Endothelial cell of umbilical vein (primary cell): Measurements from ENCODE around the gene ZNF384. TPM values are rescaled to one million over a fixed set of nuclear protein-coding genes. Genes with fewer than 3 reads are reported as not detected.

Experiments used
- BruUV-seq: library from RNA; stranded (reverse); fragments of 400-500 nt; replicated peaks from 2 replicates; lab custom pipeline; 2021; lab: Mats Ljungman, UMichigan
- CTCF ChIA-PET: fragments of 300-600, 350-600 bp; sonication (Branson Sonifier 250); formaldehyde crosslinking; loops from one replicate; lab custom pipeline; 2021; ENCODE audit warnings: antibody characterized with exemption, inconsistent platforms; lab: Charles Lee
- POLR2A ChIA-PET: fragments of 300-600, 350-600 bp; sonication (Branson Sonifier 250); formaldehyde crosslinking; loops from one replicate; lab custom pipeline; 2021; ENCODE audit warnings: antibody characterized with exemption, inconsistent platforms; lab: Charles Lee
- DNase-seq: peaks from one replicate; pipeline ENCODE4 v3.0.0-alpha.2; 2011; ENCODE audit warnings: low read depth, low spot score
- FAIRE-seq: peaks from 2 replicates; lab custom pipeline; 2011; peaks lifted over from hg19 to GRCh38; lab: Jason Lieb, UNC
- H2AFZ ChIP-seq: 2 replicates; pipeline ENCODE4 v1.6.0; 2012; ENCODE audit warnings: low read depth, low read length, control low read depth, inconsistent platforms
- H3K27ac ChIP-seq: 2 replicates; pipeline ENCODE4 v1.5.1; 2011; ENCODE audit warnings: low read depth, mild to moderate bottlenecking, control low read depth, low read length, moderate library complexity; ENCODE audit not compliant: insufficient read depth
- H3K27me3 ChIP-seq, 2 experiments: 2 replicates each; pipeline versions ENCODE4 v1.6.0 to v1.6.1; 2011; ENCODE audit warnings: low read length in 2 of 2, mixed read lengths in 1 of 2; ENCODE audit not compliant: control insufficient read depth in 2 of 2, insufficient read depth in 2 of 2
- H3K36me3 ChIP-seq, 2 experiments: 2 replicates in 1 of 2; 3 replicates in 1 of 2; pipeline ENCODE4 v1.5.1; 2011; ENCODE audit warnings: low read length in 2 of 2, mild to moderate bottlenecking in 1 of 2, moderate library complexity in 1 of 2; ENCODE audit not compliant: control insufficient read depth in 2 of 2, insufficient read depth in 2 of 2; ENCODE audit errors: extremely low read depth in 1 of 2
- H3K4me1 ChIP-seq: 3 replicates; pipeline ENCODE4 v1.5.1; 2011; ENCODE audit warnings: mild to moderate bottlenecking, low read length; ENCODE audit not compliant: control insufficient read depth, insufficient read depth; ENCODE audit errors: extremely low read depth
- H3K4me2 ChIP-seq: 2 replicates; pipeline ENCODE4 v1.6.1; 2011; ENCODE audit warnings: low read length, control low read depth, mixed read lengths; ENCODE audit not compliant: insufficient read depth
- H3K4me3 ChIP-seq, 3 experiments: fragments of 200-600 bp in 1 of 3; sonication (generic), shearing (Covaris generic) in 1 of 3; replicated peaks in 1 of 3; 2 replicates each; pipeline ENCODE4 v1.5.1; 2011 to 2016; ENCODE audit warnings: control low read depth in 3 of 3, low read length in 3 of 3, mild to moderate bottlenecking in 2 of 3, inconsistent platforms in 1 of 3, low read depth in 1 of 3, moderate library complexity in 1 of 3; ENCODE audit not compliant: insufficient read depth in 1 of 3
- H3K79me2 ChIP-seq: 2 replicates; pipeline ENCODE4 v1.6.0; 2012; ENCODE audit warnings: low read length, inconsistent platforms; ENCODE audit not compliant: control insufficient read depth, insufficient read depth
- H3K9ac ChIP-seq: replicated peaks from 2 replicates; pipeline ENCODE3; 2011; ENCODE audit warnings: low read length, control low read depth; ENCODE audit not compliant: insufficient read depth; ENCODE audit errors: extremely low read depth
- H3K9me1 ChIP-seq: replicated peaks from 3 replicates; pipeline ENCODE4 v1.6.0; 2011; ENCODE audit warnings: mild to moderate bottlenecking, low read length; ENCODE audit not compliant: control insufficient read depth, insufficient read depth; ENCODE audit errors: extremely low read depth
- H3K9me3 ChIP-seq: replicated peaks from 2 replicates; pipeline ENCODE4 v1.5.1; 2012; ENCODE audit warnings: low read length, inconsistent platforms; ENCODE audit not compliant: control insufficient read depth, insufficient read depth
- H4K20me1 ChIP-seq: replicated peaks from 2 replicates; pipeline ENCODE3; 2011; ENCODE audit warnings: mild to moderate bottlenecking, low read length; ENCODE audit not compliant: control insufficient read depth, insufficient read depth; ENCODE audit errors: extremely low read depth
- CTCF ChIP-seq, 2 donors: IDR thresholded peaks; 1 replicate in 1 of 2; 2 replicates in 1 of 2; pipeline ENCODE4 v1.5.1; 2011; ENCODE audit warnings: low read length in 2 of 2, mild to moderate bottlenecking in 2 of 2, moderate library complexity in 2 of 2, control low read depth in 1 of 2, inconsistent platforms in 1 of 2, low read depth in 1 of 2; ENCODE audit not compliant: insufficient read depth in 1 of 2; ENCODE audit errors: extremely low read depth in 1 of 2
- EZH2 ChIP-seq: IDR thresholded peaks from 2 replicates; pipeline ENCODE4 v1.6.1; 2012; ENCODE audit warnings: borderline replicate concordance, low read depth, mild to moderate bottlenecking, moderate library complexity, low read length, inconsistent platforms; ENCODE audit not compliant: severe bottlenecking
- FOS ChIP-seq: IDR thresholded peaks from 2 replicates; pipeline ENCODE4 v1.6.1; 2011; ENCODE audit warnings: mild to moderate bottlenecking, low read length, moderate library complexity, borderline replicate concordance; ENCODE audit not compliant: insufficient read depth
- GATA2 ChIP-seq: IDR thresholded peaks from 2 replicates; pipeline ENCODE4 v1.7.0; 2011; ENCODE audit warnings: low read depth, mild to moderate bottlenecking, moderate library complexity, mixed read lengths, low read length; ENCODE audit not compliant: insufficient read length, insufficient read depth
- JUN ChIP-seq: IDR thresholded peaks from 2 replicates; pipeline ENCODE4 v1.6.1; 2011; ENCODE audit warnings: borderline replicate concordance, low read depth; ENCODE audit not compliant: insufficient read length, insufficient read depth
- MYC ChIP-seq: IDR thresholded peaks from one replicate; pipeline ENCODE4 v1.6.1; 2011; ENCODE audit warnings: mild to moderate bottlenecking, low read depth, low read length
- POLR2A ChIP-seq: IDR thresholded peaks from 2 replicates; pipeline ENCODE4 v1.6.1; 2012; ENCODE audit warnings: low read depth, mild to moderate bottlenecking, control low read depth, low read length
- POLR2AphosphoS5 ChIP-seq: IDR thresholded peaks from 2 replicates; pipeline ENCODE4 v1.6.1; 2012; ENCODE audit warnings: low read depth, mild to moderate bottlenecking, control low read depth, low read length, moderate library complexity; ENCODE audit not compliant: insufficient read depth
- dilution Hi-C: fragments of 300-500 bp; cut with MboI; formaldehyde crosslinking; loops from one replicate; pipeline ENCODE4 v1.15.0; 2019; ENCODE audit warnings: low sequenced_read_pairs; ENCODE audit not compliant: extremely low pct_ligation_motif_present
- intact Hi-C: fragments of 100-400 bp; cut with micrococcal nuclease; formaldehyde crosslinking; loops from one replicate; pipeline ENCODE4 v1.10.0; 2022
- polyA plus RNA-seq, 4 experiments: library from polyadenylated mRNA; depleted of rRNA in 3 of 4; stranded (reverse) in 3 of 4; unstranded in 1 of 4; fragments of >200 nt; gene quantifications; 2 replicates each; pipeline versions ENCODE4 v1.2.1 to v1.2.3, GENCODE V29; 2011 to 2012; ENCODE audit warnings: missing spikeins in 1 of 4
- total RNA-seq: library from RNA; stranded (reverse); gene quantifications from 2 replicates; pipeline ENCODE4 v1.2.3, GENCODE V29; 2021
- TF ChIP-seq, protein P1 (sequence below): IDR thresholded peaks from 2 replicates; pipeline ENCODE4 v1.6.1; 2011; ENCODE audit not compliant: insufficient read depth, insufficient read length

Gene ZNF384
- total and polyA plus RNA-seq, 2 donors (not counting 3 experiments of a cell fraction or from before 2014, with no cell fraction given): 52.8 to 58.3 TPM

- intact Hi-C loops (loop anchor here (2.0 kb wide), 1 partner anchor 16 kb away; the partner anchor contains the start of gene ACRBP), dilution Hi-C loops (no loop called here)
- H3K4me1 ChIP-seq: peaks cover 10% of the 10 kb centered on the region
- TF ChIP-seq CTCF (IDR thresholded peaks at IDR 0.05; ENCODE audit: extremely low read depth in 1 of 2, insufficient read depth in 1 of 2, low read depth in 1 of 2, low read length in 2 of 2): no peak
- TF ChIP-seq, protein P1, sequence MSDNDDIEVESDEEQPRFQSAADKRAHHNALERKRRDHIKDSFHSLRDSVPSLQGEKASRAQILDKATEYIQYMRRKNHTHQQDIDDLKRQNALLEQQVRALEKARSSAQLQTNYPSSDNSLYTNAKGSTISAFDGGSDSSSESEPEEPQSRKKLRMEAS: no peak
- TF ChIP-seq POLR2A: no peak
- no peak for TF ChIP-seq POLR2AphosphoS5
- no peak for TF ChIP-seq GATA2
- no peak for TF ChIP-seq EZH2
- TF ChIP-seq FOS: no peak
- no peak for TF ChIP-seq MYC
- TF ChIP-seq JUN: no peak
- H3K27me3 ChIP-seq: no peaks in the 10 kb centered on the region
- H3K36me3 ChIP-seq: peaks cover 0 to 14% of the 10 kb centered on the region in 2 experiments
- peak overlapping the region; percentile 22 for H2AFZ ChIP-seq
- H3K4me3 ChIP-seq: peak overlapping the region; percentile 23 to 95 (median 82)
- H3K27ac ChIP-seq: peak overlapping the region; percentile 61
- DNase-seq (no peak), FAIRE-seq (no peak)
- ChIA-PET POLR2A (no interaction called here), CTCF (no interaction called here)
- no peaks in the 10 kb centered on the region for H3K9me1 ChIP-seq
- H3K9ac ChIP-seq: peak overlapping the region; percentile 92
- BruUV-seq: no TSS peak
- peaks cover 7% of the 10 kb centered on the region for H3K79me2 ChIP-seq
- peak overlapping the region; percentile 91 for H3K4me2 ChIP-seq
- H4K20me1 ChIP-seq: no peaks in the 10 kb centered on the region
- H3K9me3 ChIP-seq: no peaks in the 10 kb centered on the region
These were observed 26.6 kb downstream of the ZNF384 start for GRCh38 chr12:6662602-6662905.
